SK-N-MC (cell line): ENCODE measurements around the gene GNAS-AS1.
A peak's percentile ranks its signal among the peaks of the same experiment; 100 is the strongest.

Experiments
- EZH2 ChIP-seq: fragments of 200-600 bp; sonication (generic); IDR thresholded peaks from one replicate; pipeline ENCODE4 v1.6.1; 2017; ENCODE audit warnings: antibody characterized with exemption
- POLR2AphosphoS5 ChIP-seq: IDR thresholded peaks from 2 replicates; pipeline ENCODE4 v1.6.1; 2012; ENCODE audit warnings: mild to moderate bottlenecking, low read depth, low read length, borderline replicate concordance

DNA sequence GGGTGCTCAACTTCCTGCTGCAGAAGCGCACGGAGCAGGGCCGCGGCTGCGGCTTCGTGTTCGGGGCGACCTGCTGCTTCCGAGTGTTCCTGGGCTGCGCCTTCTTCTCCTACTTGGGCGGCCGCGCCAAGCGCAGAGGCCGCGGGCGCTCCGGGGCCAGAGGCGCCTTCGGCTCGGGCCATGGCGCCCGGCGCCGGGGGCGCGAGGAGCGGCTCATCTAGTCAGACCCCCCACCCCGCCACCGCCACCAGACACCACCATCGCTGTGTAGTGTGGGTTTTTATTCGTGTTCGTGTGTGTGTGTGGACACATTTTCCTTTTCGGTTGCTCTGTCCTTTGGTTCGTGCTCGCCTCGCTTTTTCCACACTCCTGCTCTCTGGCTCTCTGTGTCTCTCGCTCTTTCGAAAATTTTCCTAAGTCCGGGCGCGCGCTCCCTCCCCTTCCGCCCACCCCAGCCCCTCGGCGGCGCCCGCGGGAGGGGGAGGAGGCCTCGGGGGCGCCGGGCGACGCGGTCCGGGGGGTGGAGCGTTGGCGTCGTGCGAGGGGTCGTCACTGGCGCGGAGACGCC is 39.9 kb upstream of the GNAS-AS1 start:
- TF ChIP-seq POLR2AphosphoS5 (peak; percentile 76; the same call in 1 of the 2 replicates), EZH2 (no peak)
